ENCODE results near the gene SLC2A6.

GRCh38 chr9:133509179-133510083 is 30.5 kb upstream of the SLC2A6 start:
- TF ChIP-seq CTCF (IDR thresholded peaks at IDR 0.05 in 2 of 3, conservative IDR thresholded peaks at IDR 0.05 in 1 of 3; ENCODE audit: borderline replicate concordance in 1 of 3, insufficient read depth in 1 of 3, low read depth in 2 of 3, low read length in 2 of 3) (no peak), SP1 (IDR thresholded peaks at IDR 0.05; ENCODE audit: low read depth) (no peak), MAX (IDR thresholded peaks at IDR 0.05) (no peak), TCF7L2 (IDR thresholded peaks at IDR 0.05; ENCODE audit: borderline replicate concordance, extremely low read depth, insufficient read depth, insufficient read length) (no peak), REST (IDR thresholded peaks at IDR 0.05; ENCODE audit: low read depth) (no peak), POLR2A (IDR thresholded peaks at IDR 0.05; ENCODE audit: borderline replicate concordance, extremely low read depth, insufficient read depth, insufficient read length) (no peak), ZBTB33 (IDR thresholded peaks at IDR 0.05; ENCODE audit: extremely low read depth, insufficient replicate concordance, low read length) (no peak)

Measured in HCT116 (cell line).